SW 1271 (cell line): ENCODE data around the gene MEGF6.

Experiments
- DNase-seq, 2 experiments: peaks; one replicate each; lab custom pipeline; 2025; lab: John Stamatoyannopoulos, UW

Gene MEGF6

DNA sequence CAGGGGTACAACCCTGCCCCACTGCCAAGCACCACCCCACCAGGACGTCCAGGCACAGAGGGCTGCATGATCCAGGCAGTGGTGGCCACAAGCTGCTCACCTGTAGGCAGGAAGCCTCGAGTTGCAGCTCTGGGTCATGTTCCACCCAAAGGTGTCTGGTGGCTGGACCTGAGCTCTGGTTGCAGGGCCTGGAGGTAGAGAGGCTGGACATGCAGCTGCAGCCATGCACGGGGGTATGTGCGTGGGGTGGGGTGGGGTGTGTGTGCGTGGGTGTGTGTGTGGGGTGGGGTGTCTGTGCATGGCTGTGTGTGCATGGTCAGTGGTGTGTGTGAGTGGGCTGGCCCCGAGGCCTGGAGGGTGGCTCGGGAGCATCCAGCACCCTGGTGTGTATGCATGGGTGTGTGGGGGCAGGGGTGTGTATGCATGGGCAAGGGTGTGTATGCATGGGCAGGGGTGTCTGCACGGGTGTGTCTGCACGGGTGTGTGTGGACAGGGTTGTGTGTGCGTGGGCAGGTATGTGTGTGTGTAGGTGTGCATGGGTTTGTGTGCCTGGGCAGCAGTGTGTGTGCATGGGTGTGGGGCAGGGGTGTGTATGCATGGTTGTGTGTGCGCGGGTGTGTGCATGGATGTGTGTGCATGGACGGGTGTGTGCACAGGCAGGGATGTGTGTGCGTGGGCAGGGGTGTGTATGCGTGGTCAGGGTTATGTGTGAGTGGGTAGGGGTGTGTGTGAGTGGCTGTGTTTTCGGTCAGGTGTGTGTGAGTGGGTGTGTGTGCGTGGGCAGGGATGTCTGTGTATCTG, 141.3 kb downstream of the MEGF6 start:
- DNase-seq: no peak

GRCh38 chr1:3469104-3469848, 142.0 kb downstream of the MEGF6 start:
- DNase-seq: no peak

GRCh38 chr1:3468236-3469103, 142.8 kb downstream of the MEGF6 start:
- DNase-seq: no peak

- DNase-seq: no peak
These were observed 143.9 kb downstream of the MEGF6 start for GRCh38 chr1:3467096-3468036.

- DNase-seq: no peak
These were observed 144.8 kb downstream of the MEGF6 start for GRCh38 chr1:3466366-3467075.

DNA sequence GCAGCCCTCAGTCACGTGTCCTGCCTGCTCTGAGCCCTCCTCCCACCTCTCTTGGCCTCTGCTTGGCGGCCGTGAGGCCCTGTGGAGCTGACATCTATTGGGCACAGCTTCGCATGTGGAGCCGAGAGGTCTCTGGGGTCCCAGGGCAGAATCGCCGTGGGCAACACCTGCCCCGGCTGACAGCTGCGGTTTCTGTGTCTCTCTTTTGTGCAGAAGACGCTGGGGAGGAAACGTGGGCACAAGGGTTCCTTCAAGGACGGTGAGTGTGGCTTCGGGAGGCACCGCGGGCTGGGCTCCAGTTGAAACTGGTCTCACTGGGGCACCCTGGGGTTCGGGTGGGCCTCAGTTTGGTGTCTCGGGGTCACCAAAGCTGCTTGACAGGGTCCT, 145.4 kb downstream of the MEGF6 start:
- DNase-seq: no peak

DNA sequence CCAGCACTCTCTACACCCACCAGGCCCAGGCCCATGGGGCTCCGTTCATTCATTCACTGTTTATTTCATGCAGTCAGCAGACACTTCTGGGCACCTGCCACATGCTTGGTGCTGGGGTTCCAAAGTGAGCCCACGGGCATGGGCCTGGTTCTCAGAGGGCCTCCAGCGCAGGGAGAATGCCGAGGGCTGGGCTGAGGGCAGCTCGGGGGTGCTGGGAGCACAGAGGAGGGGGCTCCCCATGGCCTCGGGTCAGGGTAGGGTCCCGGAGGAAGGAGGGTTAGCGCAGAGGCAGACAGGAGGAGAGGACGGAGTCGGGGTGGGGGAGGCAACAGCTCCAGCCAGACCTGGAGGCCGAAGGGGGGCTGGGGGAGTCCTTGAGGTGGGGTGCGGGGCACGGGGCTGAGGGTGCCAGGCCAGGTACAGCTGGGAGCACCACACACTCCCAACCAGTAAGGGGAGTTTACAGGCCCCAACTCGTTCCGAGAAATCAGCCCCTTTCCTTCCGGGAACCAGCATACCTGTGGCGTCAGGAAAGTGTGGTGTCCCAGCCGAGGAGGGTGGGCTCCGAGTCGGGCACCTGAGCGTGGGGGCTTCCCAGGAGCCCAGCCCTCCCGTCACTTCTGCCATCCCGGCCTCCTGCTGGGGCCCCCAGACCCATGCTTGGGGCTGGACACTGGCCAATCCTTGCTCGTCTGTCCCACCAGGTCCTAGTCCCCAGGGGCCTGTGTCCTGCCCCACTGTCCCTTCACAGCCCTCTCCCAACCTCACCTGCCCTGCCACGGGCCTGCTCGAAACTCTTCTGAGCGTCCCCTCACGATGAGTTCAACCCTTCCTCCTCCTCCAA, 146.0 kb downstream of the MEGF6 start:
- DNase-seq: no peak

DNA sequence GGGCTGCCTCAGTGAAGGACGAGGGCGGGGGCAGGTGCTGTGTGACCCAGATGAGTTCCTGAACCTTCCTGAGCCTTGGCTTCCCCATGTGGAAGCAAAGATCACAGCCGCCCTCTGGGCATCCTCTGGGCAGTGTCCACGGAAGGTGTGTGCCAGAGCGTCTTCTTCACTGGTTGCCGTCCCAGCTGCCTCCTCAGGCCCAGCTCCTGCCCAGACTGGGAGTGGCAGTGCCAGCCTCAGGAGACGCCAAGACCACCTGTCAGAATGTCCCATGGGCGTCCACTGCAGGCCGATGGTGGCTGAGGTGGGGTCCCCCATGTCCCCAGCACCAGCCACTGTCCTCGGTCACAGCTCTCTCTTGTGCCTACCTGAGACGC, 146.7 kb downstream of the MEGF6 start:
- no peak for DNase-seq

- DNase-seq: no peak
These were observed 147.2 kb downstream of the MEGF6 start for GRCh38 chr1:3463891-3464648.

DNA sequence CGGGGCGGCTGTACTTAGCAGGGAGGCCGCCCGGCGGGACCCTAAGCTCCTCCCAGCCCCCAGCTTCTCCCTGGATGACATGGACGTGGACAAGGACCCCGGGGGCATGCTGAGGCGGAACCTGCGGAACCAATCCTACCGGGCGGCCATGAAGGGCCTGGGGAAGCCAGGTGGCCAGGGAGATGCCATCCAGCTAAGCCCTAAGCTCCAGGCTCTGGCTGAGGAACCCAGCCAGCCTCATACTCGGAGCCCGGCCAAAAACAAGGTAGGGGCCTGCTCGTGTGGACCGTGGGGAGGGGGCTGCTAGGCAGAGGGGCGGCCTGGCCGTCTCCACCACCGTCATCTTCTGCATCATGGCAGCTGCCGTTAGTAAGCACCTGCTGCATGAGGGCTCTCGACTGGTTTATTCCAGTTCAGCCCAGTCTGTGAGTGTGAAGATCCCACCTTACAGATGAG, 147.9 kb downstream of the MEGF6 start:
- DNase-seq: no peak

DNA sequence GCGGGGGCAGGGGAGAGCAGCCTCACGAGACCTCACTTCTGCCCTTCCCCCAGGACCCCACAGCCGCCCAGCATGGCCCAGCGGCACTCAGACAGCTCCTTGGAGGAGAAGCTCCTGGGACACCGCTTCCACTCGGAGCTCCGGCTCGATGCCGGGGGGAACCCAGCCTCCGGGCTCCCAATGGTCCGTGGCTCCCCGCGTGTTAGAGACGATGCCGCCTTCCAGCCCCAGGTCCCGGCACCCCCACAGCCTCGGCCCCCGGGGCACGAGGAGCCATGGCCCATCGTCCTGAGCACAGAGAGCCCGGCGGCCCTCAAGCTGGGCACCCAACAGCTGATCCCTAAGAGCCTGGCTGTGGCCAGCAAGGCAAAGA, 148.3 kb downstream of the MEGF6 start:
- DNase-seq: no peak

GRCh38 chr1:3462356-3463012, 148.8 kb downstream of the MEGF6 start:
- no peak for DNase-seq

DNA sequence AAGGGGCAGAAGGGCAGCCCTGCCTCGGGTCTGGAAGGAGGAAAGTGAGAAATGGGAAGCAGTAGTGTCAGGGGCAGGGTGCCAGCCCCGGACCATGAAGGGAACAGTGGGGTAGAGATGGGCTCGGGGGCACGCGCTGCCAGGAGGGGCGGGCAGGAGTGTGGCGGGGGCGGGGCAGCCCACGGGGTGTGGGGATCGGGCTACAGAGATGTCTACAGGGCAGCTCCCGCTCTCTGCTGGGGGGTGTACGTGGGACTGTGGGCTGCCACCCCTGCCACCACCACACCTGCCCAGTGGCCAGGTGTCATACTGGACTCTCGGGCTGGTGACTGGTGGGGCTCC, 149.4 kb downstream of the MEGF6 start:
- no peak for DNase-seq

DNA sequence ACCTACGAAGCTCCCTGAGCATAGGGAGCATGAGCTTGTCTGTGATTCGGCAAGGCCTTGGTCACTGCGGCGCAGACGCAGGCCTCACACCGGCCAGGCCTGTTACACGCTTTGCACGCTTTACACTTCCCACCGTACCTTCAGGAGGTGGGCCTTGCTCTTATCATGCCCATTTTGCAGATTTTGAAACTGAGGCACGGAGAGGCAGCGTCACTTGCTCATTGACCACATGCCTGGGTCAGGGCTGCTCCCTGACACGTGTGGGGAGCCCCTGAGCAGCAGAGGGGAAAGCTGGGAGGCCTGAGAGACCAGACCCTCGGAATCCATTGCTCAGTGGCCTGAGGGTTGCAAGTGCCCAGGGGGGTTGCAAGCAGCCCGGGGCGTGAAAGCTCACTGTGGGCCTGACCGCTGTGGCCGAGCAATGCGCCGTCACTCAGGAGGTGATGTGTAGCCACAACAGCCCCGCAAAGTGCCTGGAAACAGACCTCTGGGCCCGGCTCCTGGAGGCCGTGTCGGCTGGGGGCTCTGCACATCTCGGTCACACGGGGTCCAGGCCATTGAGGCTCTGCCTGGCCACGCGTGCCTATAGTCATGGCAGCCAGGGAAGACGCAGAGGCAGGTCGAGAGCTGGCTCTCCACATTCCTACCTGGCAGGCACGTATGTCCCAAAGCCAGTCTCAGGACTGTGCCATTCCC, 149.9 kb downstream of the MEGF6 start:
- no peak for DNase-seq

DNA sequence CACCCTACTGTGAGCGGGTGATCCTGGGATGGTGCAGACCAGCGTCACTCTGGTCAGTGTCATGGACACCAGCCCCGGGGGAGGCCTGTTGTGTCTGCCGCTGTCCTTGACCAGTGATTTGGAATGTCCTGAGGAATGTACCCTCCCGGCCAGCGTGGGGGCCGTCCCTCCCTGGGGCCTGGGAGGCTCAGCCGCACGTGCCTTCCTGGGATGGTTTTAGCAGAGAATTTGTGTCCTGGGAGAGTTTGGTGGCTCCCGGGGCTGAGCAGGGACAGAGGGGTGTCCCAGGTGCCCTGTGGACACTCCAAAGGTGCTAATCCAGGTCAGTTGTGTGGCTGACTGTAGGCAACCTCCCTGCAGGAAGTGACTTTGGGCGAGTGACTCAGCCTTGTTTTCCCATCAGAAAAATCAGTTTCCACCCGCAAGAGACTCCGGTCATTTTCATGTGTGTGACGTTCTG, 150.6 kb downstream of the MEGF6 start:
- no peak for DNase-seq

- DNase-seq: no peak
These were observed 151.2 kb downstream of the MEGF6 start for GRCh38 chr1:3459940-3460671.
